GM18909 (cell line): ENCODE results near the gene PAFAH1B1.
"Not testable (repeated sequence)": the region's sequence is repeated elsewhere in the genome, so short reads cannot be mapped to it uniquely, and the experiment has no call there.

Experiments used
- ATAC-seq: cut with Tn5 transposase; IDR thresholded peaks from one replicate; pipeline ENCODE4 v1.9.1; 2021; ENCODE audit warnings: mild to moderate bottlenecking; ENCODE audit not compliant: unreplicated experiment, poor library complexity

The PAFAH1B1 gene

DNA sequence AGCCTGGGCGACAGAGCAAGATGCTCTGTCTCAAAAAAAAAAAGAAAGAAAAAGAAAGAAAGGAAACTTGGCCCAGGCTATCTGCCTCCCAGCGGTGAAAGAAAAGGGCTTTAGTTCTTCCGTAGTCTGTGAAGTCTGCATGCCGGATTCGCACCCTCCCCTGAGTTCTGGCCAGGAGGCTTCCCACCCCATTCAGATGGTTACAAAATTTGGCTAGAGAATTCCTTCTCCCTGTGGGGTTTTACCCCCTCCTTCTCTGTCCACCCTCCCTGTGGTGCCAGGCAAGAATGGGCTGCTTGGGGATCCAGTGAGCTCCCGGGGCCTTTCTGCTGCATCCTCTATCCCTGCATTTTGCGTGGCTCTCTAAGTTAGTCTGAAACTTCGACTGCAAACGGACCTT, 37.8 kb downstream of the PAFAH1B1 start:
- ATAC-seq: no peak

DNA sequence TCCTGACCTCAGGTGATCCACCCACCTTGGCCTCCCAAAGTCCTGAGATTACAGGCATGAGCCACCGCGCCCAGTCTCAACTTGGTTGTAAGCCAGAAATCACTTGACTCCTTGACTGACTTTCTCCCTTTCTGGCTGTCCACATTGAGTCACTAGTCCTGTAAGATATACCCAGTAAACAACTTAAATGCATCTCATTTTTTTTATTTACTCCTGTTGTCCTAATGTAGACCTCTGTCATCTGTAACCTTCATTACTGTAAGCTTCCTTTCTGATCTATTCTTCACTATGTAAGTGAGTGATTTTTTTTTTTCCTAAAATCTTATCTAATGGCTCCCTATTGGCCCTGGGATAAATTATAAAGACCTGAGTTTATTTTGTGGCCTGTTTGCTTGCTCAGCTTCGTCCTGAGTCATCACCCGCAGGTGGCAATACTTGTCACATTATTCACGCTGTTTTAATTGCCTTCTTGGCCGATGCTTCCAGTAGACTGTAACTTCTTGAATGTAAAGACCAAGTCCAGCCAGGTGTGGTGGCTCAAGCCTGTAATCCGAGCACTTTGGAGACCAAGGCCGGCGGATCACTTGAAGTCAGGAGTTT, 41.0 kb downstream of the PAFAH1B1 start:
- ATAC-seq: no peak

DNA sequence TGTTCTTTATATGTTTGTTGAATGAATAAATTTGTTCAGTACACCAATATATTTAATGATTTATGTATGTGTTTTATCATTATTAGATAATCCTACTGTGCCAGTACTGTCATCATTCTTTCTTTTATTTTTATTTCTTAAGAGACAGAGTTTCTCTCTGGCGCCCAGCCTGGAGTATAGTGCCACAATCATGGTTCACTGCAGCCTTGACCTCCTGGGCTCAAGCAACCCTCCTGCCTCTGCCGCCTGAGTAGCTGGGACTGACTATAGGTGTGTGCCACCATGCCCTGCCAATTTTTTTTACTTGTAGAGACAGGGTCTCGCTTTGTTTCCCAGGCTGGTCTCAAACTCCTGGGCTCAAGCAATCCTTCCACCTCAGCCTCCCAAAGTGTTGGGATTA, 41.8 kb downstream of the PAFAH1B1 start:
- ATAC-seq: no peak

DNA sequence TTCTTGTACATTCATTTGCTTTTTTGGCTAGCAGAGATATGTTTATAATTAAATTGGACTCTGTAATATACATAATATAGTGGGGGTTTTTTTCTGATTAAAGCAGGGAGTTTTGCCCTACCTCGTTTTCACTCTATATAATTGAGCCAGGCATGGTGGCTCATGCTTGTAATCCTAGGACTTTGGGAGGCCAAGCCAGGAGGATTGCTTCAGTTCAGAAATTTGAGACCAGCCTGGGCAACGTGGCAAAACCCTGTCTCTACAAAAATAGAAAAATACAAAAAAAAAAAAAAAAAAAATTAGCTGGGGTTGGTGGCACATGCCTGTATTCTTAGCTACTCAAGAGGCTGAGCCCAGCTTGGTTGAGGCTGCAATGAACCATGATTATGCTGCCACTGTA, 42.2 kb downstream of the PAFAH1B1 start:
- no peak for ATAC-seq

DNA sequence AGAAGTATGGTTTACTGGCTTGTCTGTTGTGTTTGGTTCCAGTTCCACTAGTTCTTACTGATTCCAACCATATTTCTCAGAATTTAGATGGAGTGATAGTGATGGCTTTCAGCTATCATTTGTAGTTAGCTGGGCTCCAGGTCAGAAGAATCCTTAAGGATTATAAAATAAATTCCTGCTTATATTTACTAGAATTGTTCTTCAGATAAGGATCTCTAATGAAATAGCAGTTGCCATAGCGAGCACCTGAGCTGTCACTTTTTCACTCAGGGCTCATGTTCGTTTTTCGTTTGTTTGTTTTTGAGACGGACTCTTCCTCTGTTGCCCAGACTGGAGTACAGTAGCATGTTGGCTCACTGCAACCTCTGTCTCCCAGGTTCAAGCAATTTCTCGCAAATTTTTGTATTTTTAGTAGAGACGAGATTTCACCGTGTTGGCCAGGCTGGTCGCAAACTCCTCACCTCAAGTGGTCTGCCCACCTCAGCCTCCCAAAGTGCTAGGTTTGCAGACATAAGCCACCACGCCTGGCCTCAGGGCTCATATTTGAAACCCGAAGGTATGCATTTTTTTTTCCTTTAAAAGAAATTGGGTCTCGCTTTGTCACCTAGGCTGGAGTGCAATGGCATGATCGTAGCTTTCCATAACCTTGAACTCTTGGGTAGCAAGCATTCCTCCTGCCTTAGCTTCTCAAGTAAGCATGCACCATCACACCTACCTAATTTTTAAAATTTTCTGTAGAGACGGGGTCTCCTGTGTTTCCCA, 42.9 kb downstream of the PAFAH1B1 start:
- ATAC-seq: no peak

DNA sequence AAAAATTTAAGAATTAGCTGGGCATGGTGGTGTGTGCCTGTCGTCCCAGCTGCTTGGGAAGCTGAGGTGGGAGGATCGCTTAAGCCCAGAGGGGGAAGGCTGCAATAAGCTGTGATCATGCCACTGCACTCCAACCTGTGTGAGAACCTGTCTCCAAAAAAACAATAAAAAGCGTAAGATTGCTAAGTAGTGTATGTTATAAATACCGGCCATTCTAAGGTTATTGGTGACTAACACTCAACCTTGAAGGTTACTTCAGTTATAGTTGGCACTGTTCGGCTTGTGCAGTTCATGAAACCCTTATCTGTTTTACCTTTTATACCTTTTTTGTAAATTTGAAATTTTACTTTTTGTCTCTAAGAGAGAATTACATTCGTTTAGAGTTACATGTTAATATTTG, 44.0 kb downstream of the PAFAH1B1 start:
- no peak for ATAC-seq

DNA sequence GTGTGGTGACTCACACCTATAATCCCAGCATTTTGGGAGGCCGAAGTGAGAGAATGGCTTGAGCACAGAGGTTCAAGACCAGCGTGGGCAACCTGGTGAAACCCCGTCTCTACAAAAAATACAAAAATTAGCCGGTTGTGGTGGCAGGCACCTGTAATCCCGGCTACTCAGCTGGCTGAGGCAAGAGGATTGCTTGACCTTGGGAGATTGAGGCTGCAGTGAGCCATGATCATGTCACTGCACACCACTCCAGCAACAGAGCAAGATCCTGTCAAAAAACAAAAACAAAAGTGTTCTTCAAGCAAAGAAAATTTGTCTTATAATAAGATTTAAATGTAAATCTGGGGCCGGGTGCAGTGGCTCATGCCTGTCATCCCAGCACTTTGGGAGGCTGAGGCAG, 51.5 kb downstream of the PAFAH1B1 start:
- no peak for ATAC-seq

DNA sequence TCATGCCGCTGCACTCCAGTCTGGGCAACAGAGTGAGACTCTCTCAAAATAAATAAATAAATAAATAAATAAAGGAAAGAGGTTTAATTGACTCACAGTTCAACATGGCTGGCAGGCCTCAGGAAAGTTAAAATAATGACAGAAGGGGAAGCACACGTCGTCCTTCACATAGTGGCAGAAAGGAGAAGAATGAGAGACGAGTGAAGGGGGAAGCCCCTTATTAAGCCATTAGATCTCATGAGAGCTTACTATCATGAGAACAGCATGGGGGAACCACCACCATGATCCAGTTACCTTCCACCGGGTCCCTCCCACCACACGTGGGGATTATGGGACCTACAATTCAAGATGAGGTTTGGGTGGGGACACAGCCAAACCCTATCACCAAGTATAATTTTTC, 54.5 kb downstream of the PAFAH1B1 start:
- no peak for ATAC-seq

DNA sequence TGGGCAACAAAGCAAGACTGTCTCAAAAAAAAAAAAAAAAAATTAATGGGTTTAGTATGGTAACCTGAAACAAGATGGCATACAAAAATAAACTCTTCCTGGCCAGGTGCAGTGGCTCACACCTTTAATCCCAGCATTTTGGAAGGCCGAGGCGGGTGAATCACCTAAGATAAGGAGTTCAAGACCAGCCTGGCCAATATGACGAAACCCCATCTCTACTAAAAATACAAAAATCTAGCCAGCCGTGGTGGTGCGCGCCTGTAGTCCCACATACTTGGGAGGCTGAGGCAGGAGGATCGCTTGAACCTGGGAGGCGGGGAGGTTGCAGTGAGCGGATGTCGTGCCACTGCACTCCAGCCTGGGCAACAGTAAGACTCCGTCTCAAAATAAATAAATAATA, 55.7 kb downstream of the PAFAH1B1 start:
- no peak for ATAC-seq

DNA sequence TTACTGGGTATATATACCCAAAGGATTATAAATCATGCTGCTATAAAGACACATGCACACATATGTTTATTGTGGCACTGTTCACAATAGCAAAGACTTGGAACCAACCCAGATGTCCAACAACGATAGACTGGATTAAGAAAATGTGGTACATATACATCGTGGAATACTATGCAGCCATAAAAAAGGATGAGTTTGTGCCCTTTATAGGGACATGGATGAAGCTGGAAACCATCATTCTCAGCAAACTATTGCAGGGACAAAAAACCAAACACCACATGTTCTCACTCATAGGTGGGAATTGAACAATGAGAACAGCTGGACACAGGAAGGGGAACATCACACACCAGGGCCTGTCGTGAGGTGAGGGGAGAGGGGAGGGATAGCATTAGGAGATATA, 59.5 kb downstream of the PAFAH1B1 start:
- ATAC-seq: not testable (repeated sequence)

DNA sequence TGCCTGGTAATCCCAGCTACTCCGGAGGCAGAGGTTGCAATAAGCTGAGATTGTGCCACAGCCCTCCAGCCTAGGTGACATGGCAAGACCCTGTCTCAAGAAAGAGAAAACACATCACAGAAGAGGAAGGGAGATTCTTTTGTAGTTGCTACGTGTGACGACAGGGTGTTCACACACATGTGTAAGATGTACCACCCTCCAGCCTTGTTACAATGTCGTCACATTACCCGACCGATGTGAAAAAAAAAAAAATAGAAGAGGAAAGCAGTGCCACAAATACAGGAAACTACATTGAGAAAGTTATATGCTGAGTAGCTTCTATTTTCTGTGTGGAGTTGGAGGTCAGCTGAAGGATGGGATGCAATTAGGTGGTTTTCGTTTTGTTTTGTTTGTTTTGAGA, 62.1 kb downstream of the PAFAH1B1 start:
- ATAC-seq: no peak

DNA sequence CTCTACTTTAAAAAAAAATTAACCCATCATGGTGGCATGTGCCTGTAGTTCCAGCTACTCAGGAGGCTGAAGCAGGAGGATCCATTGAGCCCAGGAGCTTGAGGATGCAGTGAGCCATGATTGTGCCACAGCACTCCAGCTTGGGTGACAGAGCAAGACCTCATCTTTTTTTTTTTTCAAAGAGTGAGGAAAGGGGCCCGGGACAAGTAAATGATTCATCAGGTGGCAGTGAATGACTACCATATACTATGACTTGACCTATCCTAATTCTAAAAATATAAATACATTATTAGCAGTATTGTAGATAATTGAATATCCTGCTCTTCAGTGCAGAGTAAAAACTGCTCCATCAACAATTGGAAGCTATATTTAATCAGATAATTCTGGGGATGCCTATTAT, 62.8 kb downstream of the PAFAH1B1 start:
- ATAC-seq: no peak

DNA sequence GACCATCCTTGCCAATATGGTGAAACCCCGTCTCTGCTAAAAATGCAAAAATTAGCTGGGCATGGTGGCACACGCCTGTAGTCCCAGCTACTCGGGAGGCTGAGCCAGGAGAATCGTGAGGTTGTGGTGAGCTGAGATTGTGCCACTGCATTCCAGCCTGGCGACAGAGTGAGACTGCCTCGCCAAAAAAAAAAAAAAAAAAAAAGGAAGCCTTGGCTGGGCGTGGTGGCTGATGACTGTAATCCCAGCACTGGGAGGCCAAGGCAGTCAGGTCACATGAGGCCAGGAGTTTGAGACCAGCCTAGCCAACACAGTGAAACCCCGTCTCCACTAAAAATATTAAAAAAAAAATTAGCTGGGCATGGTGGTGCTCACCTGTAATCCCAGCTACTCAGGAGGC, 65.9 kb downstream of the PAFAH1B1 start:
- not testable (repeated sequence) for ATAC-seq

DNA sequence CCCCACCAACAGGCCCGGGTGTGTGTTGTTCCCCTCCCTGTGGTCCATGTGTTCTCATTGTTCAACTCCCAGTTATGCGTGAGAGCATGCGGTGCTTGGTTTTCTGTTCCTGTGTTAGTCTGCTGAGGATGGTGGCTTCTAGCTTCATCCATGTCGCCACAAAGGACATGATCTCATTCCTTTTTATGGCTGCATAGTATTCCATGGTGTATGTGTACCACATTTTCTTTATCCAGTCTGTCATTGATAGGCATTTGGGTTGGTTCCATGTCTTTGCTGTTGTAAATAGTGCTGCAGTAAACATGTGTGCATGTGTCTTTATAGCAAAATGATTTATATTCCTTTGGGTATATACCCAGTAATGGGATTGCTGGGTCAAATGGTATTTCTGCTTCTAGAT, 67.0 kb downstream of the PAFAH1B1 start:
- ATAC-seq: not testable (repeated sequence)

DNA sequence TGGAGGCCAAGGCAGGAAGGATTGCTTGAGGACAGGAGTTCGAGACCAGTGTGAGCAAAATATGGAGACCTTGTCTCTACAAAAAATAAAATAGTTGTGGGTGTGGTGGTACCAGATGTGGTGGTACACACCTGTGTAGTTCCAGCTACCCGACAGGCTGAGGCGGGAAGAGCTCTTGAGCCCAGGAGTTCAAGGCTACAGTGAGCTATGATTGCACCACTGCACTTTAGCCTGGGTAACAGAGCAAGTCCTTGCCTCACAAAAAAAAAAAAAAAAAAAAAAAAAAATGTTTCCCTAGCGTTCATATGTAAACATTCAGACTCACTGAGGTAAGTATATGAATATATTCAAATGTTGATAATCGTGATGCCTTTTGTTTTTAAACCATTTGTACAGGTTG, 78.6 kb downstream of the PAFAH1B1 start:
- ATAC-seq: no peak

DNA sequence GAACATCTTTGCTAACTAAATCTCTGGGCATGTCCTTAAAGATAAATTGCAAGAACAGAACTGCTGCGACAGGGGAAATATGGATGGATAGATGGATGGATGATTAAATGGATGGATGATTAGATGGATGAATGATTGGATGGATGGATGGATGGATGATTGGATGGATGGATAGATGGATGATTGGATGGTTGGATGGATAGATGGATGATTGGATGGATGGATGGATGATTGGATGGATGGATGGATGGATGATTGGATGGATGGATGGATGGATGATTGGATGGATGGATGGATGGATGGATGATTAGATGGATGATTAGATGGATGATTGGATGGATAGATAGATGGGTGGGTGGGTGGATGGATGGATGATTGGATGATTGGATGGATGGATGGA, 85.8 kb downstream of the PAFAH1B1 start:
- ATAC-seq: not testable (repeated sequence)

DNA sequence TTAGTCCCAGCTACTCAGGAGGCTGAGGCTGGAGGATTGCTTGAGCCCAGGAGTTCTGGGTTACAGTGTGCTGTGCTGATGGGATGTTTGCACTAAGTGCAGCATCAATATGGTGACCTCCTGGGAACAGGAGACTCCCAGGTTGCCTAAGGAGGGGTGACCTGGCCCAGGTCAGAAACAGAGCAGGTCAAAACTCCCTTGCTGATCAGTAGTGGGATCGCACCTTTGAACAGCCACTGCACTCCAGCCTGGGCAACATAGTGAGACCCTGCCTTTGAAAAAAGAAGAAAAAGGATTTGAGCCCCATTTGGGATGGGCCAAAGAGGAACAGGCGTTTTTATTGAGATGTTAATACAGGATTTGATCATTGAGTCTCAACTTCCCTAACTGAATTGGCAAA, 87.5 kb downstream of the PAFAH1B1 start:
- no peak for ATAC-seq

DNA sequence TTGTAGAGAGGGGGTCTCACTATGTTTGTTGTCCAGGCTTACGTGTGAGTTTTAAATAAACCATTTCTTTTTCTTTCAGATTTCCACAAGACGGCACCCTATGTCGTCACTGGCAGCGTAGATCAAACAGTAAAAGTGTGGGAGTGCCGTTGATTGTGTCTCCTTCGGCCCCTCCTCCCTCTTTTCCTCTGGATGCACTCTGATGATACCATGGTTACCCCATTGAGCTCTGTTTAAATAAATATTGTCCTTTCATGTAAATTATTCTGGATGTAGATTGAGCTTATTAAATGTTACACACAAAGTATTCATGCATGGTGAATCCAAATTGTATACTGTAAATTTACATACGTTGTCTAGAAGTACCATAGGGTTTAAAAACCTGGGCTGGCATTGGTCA, 88.2 kb downstream of the PAFAH1B1 start:
- ATAC-seq: no peak

DNA sequence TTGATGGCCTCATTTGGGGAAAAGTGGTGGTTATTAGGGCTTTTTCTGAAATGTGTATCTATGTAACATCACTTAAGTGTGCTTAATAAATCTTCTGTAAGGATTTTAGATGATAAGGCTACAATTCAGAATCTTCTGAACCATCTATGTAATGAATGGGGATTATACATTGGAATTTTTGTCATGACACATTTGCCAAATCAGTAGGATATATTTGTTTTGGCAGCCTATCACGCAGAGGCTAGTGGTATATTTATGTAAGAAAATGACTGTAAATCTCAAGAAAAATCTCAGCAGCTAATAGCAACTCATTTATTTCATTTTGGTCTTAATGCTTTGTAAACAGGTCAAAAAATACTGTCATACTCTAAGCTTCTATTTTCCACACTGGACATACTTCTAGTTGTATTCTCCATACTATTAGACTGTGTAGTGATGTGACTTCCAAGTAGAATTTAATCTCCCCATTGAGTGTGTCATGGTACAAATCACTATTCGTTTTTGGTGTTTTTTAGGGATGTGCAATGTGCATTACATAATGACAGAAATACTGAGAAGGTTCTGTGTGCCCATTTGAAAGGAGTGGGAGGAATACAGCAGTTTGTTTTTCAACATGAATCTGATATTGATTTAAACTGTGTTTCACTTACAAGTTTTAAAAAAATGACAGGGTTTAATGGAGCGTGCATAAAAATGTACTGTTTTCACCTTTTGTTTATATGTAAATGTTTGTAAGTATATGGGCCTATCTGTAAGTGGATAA, 88.9 kb downstream of the PAFAH1B1 start:
- no peak for ATAC-seq

DNA sequence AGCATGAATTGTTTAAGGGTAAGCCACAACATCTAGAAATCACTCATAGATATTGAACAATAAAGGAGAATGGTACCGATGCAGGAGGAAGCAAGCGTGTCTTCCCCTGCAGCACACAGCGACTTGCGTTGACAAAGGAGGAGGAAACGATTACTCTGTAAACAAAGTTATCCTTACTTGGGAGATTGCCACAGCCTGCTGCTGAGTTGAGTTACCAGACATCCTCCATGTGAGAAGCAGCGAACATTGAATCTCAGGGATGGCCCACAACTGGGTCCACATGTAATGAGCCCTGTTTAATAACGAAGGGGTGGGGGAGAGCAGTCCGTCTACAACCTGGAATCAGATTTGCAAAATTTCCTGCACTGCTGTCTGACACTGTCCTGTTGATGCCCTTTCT, 90.5 kb downstream of the PAFAH1B1 start:
- no peak for ATAC-seq

DNA sequence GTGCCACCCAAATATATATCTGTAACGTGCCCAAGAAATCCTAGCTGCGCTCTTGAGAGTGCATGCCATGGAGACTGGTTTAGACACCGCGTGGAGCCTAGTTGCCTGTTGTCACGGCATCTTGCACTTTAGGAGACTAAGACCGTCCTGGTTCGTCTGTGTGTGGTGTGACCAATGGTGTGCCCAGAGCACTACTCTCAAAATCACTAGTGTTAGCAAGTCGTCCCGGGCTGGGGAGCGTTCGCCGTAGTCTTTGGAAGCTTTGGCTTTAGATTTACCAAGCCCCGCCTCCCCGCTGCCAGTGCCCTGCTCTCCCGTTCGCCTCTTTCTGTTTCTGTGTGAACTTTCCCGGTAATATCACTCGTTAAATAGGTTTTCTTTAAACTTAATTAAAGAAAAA, 91.1 kb downstream of the PAFAH1B1 start:
- no peak for ATAC-seq

DNA sequence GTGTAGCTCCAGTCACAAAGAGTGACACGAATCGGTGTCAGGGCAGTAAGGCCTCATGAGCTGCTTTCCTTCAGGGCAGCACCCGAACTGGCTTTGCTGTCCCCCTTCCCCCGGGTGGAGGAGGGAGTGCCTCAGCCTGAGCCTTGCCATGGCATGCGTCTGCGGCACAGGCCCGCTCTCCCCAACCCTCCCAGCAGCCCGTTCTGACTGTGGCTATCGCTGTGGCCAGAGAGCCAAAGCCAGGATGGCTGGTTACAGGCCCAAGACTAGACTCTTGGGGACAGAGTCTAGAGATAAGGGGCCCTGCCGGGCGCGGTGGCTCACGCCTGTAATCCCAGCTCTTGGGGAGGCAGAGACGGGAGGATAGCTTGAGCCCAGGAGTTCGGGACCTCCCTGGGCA, 92.2 kb downstream of the PAFAH1B1 start:
- ATAC-seq: no peak
